Stimulated activated CD8-positive, alpha-beta memory T cell treated with anti-CD3 and anti-CD28 coated beads, Interleukin-4, amount 100 ng/mL, for 1 hour (primary cell): ENCODE results near the gene VENTX.
A peak's percentile ranks its signal among the peaks of the same experiment; 100 is the strongest.

Experiments
- DNase-seq, 2 donors: peaks; one replicate each; pipeline ENCODE4 v3.0.0-alpha.2; 2020; ENCODE audit warnings: low read depth in 2 of 2, low spot score in 1 of 2

VENTX gene

GRCh38 chr10:133271521-133272300, 34.1 kb downstream of the VENTX start:
- no peak for DNase-seq

GRCh38 chr10:133272301-133272963, 34.8 kb downstream of the VENTX start:
- no peak for DNase-seq

GRCh38 chr10:133272964-133273420, 35.3 kb downstream of the VENTX start:
- DNase-seq = no peak

GRCh38 chr10:133273534-133274143, 36.0 kb downstream of the VENTX start:
- no peak for DNase-seq

- peak; percentile 61 to 64 for DNase-seq
Observed at GRCh38 chr10:133274751-133275683, 37.4 kb downstream of the VENTX start.

- no peak for DNase-seq
Observed at GRCh38 chr10:133275684-133276092, 38.0 kb downstream of the VENTX start.

GRCh38 chr10:133276100-133276434, 38.4 kb downstream of the VENTX start:
- no peak for DNase-seq

GRCh38 chr10:133276435-133277201, 39.0 kb downstream of the VENTX start, which contains the start of gene ADAM8:
ADAM8 (minus strand) TSS chr10:133276868; CDS start chr10:133276817, 51 bp downstream.
- DNase-seq = peak in 1 of 2 donors; percentile 46

GRCh38 chr10:133277277-133277992, 39.8 kb downstream of the VENTX start:
- no peak for DNase-seq

- no peak for DNase-seq
Observed at GRCh38 chr10:133277993-133278576, 40.4 kb downstream of the VENTX start.

- DNase-seq = peak in 1 of 2 donors; percentile 48
Observed at GRCh38 chr10:133278577-133279265, 41.1 kb downstream of the VENTX start.

GRCh38 chr10:133279326-133280226, 41.9 kb downstream of the VENTX start:
- no peak for DNase-seq

- no peak for DNase-seq
Observed at GRCh38 chr10:133280391-133281059, 42.9 kb downstream of the VENTX start.

- no peak for DNase-seq
Observed at GRCh38 chr10:133281084-133281483, 43.4 kb downstream of the VENTX start.

GRCh38 chr10:133281628-133282372, 44.1 kb downstream of the VENTX start:
- DNase-seq = no peak

GRCh38 chr10:133282846-133283390, 45.3 kb downstream of the VENTX start:
- DNase-seq = no peak
